Endothelial cell of umbilical vein (primary cell): ENCODE measurements around the gene OLIG1.

Source experiments
- EZH2 ChIP-seq: IDR thresholded peaks from 2 replicates; pipeline ENCODE4 v1.6.1; 2012; ENCODE audit warnings: borderline replicate concordance, low read depth, mild to moderate bottlenecking, moderate library complexity, low read length, inconsistent platforms; ENCODE audit not compliant: severe bottlenecking
- GATA2 ChIP-seq: IDR thresholded peaks from 2 replicates; pipeline ENCODE4 v1.7.0; 2011; ENCODE audit warnings: low read depth, mild to moderate bottlenecking, moderate library complexity, mixed read lengths, low read length; ENCODE audit not compliant: insufficient read length, insufficient read depth
- JUN ChIP-seq: IDR thresholded peaks from 2 replicates; pipeline ENCODE4 v1.6.1; 2011; ENCODE audit warnings: borderline replicate concordance, low read depth; ENCODE audit not compliant: insufficient read length, insufficient read depth
- POLR2A ChIP-seq: IDR thresholded peaks from 2 replicates; pipeline ENCODE4 v1.6.1; 2012; ENCODE audit warnings: low read depth, mild to moderate bottlenecking, control low read depth, low read length
- POLR2AphosphoS5 ChIP-seq: IDR thresholded peaks from 2 replicates; pipeline ENCODE4 v1.6.1; 2012; ENCODE audit warnings: low read depth, mild to moderate bottlenecking, control low read depth, low read length, moderate library complexity; ENCODE audit not compliant: insufficient read depth
- TF ChIP-seq, protein P1 (sequence below), 2 donors: IDR thresholded peaks; 1 replicate in 1 of 2; 2 replicates in 1 of 2; pipeline ENCODE4 v1.5.1; 2011; ENCODE audit warnings: low read length in 2 of 2, mild to moderate bottlenecking in 2 of 2, moderate library complexity in 2 of 2, control low read depth in 1 of 2, inconsistent platforms in 1 of 2, low read depth in 1 of 2; ENCODE audit not compliant: insufficient read depth in 1 of 2; ENCODE audit errors: extremely low read depth in 1 of 2
- TF ChIP-seq, protein P2 (sequence below): IDR thresholded peaks from 2 replicates; pipeline ENCODE4 v1.6.1; 2011; ENCODE audit not compliant: insufficient read depth, insufficient read length

DNA sequence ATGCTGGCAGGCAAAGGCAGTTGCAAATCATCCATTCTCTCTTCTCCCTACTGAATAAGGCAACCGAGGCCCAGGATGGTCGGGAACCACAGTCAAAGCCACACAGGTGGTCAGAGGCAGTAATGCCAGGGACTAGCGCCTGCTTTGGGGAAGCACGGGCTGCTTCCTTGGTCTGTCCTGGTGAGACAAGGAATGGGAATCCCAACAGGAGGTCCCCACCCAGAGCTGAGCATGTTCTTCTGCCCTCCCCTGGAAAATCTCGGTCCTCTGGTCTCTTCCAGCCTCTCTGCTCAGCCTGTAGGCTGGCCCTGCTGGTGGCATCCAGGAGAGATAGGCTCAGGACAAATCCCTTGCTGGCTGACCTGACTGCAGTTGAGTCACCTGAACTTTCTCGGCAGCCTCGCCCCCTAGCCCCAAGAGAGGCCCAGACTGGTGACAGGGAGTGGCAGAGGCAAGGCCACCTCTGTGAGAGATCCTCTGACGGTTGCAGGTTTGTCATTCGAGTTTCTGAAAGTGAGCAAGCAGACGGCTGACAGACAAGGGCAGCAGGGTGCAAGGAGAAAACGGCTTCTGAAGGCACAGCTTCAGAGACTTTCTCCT, 5.8 kb downstream of the OLIG1 start:
- TF ChIP-seq, protein P1, sequence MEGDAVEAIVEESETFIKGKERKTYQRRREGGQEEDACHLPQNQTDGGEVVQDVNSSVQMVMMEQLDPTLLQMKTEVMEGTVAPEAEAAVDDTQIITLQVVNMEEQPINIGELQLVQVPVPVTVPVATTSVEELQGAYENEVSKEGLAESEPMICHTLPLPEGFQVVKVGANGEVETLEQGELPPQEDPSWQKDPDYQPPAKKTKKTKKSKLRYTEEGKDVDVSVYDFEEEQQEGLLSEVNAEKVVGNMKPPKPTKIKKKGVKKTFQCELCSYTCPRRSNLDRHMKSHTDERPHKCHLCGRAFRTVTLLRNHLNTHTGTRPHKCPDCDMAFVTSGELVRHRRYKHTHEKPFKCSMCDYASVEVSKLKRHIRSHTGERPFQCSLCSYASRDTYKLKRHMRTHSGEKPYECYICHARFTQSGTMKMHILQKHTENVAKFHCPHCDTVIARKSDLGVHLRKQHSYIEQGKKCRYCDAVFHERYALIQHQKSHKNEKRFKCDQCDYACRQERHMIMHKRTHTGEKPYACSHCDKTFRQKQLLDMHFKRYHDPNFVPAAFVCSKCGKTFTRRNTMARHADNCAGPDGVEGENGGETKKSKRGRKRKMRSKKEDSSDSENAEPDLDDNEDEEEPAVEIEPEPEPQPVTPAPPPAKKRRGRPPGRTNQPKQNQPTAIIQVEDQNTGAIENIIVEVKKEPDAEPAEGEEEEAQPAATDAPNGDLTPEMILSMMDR (IDR thresholded peaks at IDR 0.05; ENCODE audit: extremely low read depth in 1 of 2, insufficient read depth in 1 of 2, low read depth in 1 of 2, low read length in 2 of 2): no peak
- TF ChIP-seq POLR2A (no peak), JUN (no peak), EZH2 (no peak), POLR2AphosphoS5 (no peak), GATA2 (no peak)
- TF ChIP-seq, protein P2, sequence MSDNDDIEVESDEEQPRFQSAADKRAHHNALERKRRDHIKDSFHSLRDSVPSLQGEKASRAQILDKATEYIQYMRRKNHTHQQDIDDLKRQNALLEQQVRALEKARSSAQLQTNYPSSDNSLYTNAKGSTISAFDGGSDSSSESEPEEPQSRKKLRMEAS: no peak
